HG03565 (cell line): ENCODE data around the gene ZNF554.

Experiments used
- ATAC-seq: cut with Tn5 transposase; IDR thresholded peaks from one replicate; pipeline ENCODE4 v1.9.1; 2021; ENCODE audit warnings: mild to moderate bottlenecking, moderate library complexity; ENCODE audit not compliant: unreplicated experiment

Gene ZNF554

DNA sequence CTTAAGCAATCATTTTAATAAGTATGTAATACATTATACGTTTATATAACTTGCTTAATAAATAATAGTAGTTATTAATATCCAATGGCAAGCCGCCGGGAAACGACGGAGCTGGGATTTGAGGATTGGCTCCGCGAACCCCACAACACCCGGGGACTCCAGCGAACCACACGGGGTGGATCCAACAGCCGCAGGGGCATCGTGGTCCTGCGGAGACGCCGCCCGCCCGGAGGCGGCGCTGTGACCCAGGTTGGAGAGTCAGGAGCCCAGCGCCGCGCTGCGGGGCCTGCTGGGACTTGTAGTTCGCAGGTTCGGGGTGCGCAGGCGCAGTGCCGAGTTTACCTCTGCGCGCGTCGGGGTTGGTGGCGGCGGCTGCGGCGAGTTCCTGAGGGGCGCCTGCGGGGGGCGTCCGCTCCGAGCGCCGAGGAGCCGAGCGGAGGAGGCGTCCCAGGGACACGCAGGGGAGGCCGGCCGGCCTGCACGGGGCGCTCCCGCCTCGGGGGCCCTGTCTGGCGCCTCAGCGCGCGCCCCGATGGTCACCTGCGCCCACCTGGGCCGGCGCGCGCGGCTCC, at the start of gene ZNF554:
ZNF554 (plus strand) TSS at position 329 of the 572 bp plus-strand sequence; CDS start at position 533, 204 bp downstream.
- peak; percentile 92 for ATAC-seq

DNA sequence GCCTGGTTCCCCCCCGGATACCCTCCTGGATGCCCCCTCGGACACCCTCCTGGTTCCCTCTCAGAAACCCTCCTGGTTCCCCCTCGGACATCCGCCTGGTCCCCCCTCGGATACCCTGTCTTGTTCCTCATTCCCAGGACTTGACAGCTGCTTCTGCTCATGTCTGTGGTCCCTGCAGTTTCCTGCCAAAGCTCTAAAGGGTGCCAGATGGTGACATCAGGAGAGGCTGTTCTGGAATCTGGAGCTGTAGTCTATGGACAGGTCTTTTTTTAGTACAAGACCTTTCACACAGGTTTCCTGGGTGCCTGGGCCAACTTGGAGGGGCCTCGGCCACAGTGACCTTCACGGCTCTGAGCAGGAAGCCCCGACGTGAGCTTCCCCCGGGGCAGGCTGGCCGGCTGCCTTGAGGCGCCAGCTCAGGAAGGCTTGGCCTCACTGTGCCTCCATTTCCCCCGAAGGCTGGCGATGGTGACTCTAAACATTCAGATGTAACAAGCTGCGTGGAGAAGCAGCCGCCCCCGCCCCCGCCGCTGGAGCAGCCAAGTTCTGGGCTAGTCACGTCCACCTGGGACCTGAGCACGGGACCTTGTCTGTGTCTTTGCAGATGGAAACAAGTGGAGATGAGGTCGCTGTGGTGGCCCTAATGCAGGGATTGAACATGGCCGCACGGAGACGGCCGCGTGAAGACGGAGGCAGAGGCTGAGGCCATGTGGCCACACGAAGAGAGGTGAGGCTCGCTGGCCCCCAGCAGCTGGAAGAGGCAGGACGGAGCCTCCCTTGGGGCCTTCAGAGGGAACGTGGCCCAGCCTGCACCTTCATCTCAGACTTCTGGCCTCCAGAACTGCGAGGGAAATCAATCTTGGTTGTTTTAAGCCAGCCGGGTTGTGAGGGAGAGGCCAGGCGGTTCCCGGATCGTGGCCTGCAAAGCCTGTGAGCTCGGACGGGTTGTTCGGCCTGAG, 49.3 kb upstream of the ZNF554 start:
- ATAC-seq: no peak

DNA sequence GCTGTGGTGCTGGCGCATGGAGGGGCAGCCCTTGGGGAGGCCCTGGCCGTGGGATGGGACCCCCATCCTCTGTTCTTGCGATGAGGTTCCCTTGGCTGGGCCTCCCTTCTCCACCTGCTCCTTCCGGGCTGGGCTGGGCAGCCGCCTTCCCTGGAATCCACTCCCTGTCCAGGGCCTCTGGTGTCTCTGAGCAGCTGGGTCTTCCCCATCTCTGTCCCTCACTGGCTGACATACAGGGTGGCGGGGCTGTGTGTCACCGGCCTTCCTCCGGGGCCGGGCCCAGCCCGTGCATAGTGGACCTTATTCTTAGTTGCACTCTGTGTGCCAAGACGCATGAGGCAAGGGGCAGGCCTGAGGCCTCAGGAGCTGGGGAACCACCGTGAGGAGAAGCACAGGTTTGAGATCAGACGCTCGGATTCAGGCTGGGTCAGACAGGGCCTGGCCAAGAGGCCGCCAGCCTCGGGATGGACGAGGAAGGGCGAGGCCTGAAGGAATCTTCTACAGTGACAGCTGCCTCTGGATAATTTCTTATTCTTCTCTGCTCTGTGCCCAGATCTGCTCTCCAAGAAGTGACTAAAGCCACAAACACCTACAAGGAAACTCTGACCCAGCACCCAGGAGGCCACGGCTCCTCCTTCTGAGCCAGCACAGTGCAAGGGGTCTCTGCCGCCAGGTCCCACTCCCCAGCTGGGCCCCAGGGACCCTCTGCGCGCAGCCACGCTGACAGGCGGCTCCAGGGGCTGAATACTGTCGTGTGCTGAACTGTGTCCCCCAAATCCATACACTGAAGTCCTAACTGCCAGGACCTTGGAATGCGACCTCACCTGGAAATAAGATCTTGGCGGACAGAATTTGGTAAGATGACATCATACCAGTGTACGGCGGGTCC, 47.6 kb upstream of the ZNF554 start:
- no peak for ATAC-seq

DNA sequence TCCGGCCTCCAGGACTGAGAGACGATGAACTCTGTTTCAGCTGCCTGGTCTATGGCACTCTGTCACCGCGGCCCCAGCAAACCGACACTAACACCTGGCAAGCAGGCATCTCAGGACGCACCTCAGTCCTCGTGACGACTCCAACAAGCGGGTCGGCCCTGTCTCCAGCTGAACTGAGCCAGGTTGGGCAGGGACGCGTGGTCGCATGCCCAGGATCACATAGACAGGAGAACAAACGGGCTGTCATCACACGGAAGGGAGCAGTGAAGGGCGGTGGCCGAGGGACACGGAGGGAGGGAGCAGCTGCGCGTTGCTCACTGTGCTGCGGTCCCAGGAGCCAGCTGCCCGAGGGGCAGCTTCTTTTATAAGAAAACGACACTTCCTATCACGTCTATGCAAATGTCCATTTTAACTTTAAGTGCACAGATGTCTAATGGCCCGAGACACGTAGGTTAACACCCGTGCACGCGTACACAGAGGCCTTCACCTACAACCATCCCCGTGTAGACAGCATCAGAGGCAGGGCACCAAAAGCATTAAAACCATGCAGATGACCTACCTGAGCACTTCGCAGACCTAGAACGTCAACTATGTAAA, 45.5 kb upstream of the ZNF554 start:
- ATAC-seq: no peak

DNA sequence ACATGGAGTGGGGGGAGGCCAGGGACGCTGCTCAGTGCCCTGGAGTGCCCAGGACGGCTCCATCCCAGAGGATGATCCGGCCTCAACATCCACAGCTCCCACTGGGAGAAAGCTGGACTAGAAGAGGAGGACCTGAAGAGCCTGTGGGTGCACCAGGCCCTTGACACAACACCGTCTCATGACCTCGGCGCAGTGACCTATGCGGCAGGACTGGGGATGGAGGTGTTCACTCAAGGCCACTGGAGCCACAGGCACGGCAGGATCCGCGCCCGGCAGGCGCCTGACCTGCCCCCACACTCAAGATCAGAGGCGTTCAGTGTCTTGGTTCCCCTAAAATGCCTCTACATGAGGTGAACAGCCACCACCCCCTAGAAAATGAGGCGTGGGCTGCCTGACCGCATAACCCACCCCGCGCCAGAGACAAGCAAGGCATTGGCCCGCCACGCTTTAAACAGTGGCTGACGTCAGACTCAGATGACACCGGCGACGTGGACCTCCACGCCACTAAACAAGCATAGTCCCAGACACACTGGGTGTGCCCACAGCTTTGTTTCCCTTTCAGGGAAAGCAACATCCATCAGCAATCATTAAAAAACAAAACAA, 44.6 kb upstream of the ZNF554 start:
- no peak for ATAC-seq

DNA sequence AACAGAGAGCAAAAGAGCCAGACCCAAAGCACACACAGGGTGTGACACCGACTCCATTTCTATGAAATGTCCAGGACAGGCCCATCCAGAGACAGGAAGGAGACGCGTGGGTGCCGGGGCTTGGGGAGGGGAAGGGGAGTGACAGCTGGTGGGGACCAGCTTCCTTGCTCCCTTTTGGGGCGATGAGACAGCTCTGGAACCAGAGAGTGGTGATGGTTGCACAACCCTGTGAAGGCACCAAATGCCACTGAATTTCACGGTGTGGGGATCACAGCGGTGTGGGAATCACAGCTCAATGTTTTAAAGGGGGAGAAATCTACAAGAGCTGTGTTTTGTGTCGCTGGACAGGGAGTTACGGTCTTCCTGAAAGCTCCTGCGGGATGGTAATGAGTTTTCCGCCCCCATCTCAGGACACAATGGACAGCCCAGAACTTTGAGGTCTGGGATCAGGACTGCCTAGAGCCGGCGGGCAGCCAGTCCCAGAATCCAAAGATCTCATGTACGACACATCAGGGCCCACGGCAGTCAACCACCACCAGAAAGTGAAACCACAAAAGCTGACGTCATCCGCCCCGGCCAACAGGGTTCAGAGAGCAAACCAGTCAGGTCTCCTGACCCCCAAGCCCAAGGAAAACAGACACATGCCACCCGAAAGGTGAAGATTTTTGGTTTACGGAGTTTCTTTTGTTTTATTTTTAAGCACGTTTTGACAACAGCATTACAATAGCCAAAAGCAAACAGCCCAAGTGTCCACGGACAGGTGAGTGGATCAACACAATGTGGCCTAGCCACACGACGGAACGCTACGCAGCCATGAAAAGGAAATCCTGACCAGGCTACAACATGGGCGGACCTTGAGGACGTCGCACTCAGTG, 43.9 kb upstream of the ZNF554 start:
- ATAC-seq: no peak

DNA sequence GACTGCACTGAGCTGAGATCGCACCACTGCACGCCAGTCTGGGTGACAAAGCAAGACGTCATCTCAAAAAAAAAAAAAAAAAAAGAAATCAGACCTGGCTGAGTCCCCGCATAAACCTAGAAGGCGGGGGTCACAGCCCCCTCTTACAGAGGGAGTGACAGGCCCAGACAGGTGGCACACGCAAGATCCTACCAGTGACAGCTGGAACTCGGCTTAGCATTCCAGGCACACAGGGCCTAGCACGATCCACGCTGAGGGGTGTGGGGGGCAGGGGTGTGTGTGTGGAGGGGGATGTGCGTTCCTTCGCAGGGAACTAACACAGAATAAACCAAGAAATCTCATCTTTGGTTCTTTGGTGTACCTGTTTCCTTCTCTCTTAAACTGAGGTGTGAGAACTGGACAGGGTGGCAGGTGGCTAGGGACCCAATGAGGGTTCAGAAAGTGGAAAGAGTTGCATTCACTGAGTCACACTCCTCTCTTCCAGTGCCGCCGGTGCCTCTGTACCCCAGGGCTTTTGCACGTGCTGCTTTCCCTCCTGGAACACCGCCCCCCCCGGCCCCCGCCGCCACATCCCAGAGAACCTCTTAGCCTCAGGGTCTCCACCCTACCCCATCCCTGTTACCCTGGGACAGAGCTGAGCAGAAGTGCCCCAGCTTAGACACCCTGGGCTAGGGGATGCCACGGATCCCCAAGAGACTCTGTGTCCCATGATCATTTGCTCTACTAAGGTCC, 41.5 kb upstream of the ZNF554 start:
- ATAC-seq: no peak

DNA sequence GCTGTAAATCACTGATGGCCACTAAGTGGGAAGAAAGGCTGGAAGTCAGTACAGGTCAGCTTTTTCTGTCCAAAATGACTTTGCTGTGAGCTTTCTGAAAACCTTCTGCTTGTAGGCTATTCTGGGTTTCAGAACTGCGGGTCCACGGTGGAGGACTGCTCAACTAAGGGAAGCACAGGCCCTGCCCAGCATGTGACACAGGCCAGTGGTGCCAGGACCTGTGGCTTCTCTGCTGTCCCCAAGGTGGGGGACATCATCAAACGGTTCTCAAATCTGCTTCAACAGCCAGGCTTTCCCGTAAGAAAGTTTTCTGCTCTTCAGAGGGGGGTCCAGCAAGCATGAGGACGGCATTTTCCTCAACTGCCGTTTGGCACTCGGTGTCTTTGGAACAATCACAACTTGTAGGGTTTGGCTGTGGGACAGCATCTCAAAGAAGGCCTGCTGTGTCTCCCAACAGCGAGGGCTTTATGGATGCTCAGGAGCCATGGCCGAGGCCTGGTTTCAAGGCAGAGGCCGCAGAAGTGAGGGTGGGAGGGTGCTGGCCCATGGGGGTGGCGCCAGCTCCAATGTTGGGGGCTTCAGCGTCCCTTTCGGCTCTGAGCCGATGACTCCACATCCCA, 40.4 kb upstream of the ZNF554 start:
- no peak for ATAC-seq

DNA sequence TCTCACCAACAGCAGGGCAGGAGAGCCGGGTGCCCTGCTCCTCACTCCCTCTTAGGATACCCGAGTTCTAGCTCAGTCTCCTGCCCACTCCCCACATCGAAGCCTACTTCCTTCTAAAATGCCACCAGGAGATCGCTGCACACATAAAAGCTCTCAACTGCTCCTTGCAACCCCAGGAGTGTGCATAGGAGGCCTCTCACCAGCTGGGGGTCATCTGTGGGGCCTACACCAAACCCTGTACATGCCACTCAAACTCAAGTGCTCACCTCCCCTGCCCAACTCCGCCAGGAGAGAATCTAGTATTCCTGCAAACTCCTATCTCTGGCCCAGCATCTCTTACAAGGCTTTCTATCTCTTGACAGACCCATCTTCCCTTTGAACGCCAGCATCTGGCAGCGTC, 39.4 kb upstream of the ZNF554 start:
- ATAC-seq: no peak

DNA sequence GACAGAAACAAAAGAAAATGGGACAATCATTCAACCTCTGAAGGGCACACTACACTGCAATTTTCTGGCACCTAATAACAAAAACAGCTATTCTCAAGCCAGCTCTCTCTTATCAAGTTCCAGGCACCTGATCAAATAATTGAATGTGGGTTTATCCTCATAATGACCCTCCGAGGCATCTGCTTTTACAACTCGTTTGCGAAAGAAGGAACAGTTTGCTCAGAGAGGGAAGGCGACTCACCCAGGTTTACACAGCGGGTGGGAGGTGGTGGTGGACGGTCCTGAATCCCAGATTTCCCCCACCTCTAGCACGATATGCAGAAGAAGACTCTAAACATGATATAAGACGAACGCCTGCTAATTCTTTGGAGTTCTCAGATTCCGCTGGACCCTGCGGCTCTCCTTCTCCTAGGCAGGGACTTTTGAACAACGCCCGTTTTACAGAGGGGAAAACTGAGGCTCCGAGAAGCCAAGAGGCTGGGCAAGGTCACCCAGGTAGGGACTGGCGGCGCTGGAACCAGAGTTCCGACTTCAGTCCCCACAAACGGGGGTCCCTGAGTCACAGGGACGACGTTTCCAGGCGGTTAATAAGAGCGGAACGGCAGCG, 37.2 kb upstream of the ZNF554 start:
- no peak for ATAC-seq

DNA sequence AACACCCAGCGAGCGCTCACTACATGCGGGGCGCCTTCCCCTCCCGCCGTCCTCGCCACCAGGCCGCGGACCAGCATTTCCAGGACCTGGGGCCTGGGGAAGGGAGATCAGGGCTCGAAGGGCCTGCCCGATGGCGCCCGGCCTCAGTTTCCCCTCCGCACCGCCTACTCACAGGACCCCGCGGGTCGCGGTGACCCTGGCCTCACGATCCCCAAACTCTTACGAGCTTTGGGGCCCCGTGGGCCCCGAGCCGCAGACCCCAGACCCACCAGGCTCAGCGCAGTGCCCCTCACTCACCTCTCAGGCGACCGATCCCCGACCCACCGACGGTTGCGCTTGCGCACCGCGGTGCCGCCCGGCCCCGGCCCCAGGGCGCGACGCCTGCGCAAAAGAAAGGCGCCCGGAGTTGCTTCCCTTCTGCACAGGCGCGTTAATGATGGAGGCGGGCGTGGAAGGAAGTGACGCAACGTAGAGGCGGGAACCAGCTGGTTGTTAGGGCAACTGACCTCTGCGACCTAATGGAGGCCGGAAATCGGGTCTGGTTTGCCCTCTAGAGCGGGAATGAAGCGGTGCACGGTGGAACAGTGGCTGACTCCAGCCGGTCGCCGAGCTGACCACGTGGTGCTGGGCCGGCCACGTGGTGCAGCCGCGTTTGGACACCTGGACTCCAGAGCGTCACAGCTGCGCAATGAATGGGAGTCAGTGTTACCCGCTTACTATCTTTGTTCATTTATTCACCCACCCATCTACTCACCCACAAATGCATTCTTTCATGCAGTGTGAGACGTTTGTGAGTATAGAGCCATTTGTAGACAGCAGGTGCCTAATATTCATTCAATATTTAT, 36.5 kb upstream of the ZNF554 start, which contains the start of gene SGTA:
SGTA (minus strand) TSS at position 338 of the 845 bp plus-strand sequence. CDS start 14,205 bp downstream, outside the sequence.
- peak; percentile 61 for ATAC-seq

DNA sequence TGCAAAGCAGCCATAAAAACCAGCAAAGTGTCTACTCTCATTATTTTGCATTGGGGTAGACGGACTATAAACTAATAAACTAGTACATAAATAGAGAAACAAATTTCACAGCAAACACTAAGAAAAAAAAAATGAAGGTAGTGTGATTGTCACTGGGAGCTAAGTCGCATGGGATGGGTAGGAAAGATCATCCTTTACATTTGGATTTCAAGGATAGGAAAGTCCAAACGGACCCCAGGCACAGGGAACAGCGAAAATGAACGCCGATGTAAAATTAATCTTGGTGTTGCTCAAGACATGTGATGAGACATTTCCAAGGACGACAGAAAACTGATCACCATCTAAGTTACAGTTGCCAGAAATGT, 35.9 kb upstream of the ZNF554 start:
- ATAC-seq: no peak

DNA sequence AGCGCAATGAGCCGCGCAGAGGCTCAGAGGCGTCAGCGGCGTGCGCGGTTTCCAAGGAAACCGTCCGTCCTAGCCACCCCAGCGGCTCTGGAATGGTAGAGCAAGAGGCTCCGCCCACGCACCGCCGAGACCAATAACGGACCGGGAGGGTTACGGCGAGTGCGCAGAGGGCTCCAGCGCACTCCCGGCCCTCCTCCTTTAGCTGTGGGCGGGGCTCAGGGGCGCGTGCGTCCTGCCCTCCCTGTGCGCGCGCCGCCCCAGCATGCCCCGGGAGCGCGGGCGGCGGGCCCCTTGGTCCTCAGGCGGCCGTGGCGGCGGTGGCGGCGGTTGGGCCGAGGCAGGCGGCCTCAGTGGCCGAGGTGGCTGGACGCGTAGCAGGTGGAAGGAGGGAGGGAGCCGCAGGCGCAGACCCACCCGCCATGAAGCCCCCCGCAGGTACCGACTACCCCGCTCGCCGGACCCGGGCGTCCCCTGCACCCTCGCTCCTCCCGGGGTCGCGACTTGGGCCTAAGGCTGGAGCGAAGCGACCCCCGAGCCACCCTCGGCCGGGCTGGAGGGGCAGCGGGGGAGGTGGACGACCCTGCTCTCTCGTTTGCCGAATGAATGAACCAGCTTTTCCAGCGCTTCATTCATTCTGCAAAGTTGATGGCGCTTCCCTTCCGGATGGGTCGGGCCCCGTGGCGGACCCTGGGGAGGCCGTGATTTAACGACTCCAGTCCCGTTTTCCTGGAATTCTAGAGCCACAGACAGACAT, 34.2 kb upstream of the ZNF554 start, which contains the start of gene THOP1:
THOP1 (plus strand) TSS at position 260 of the 754 bp plus-strand sequence; CDS start at position 420, 160 bp downstream.
- ATAC-seq: peak; percentile 53

DNA sequence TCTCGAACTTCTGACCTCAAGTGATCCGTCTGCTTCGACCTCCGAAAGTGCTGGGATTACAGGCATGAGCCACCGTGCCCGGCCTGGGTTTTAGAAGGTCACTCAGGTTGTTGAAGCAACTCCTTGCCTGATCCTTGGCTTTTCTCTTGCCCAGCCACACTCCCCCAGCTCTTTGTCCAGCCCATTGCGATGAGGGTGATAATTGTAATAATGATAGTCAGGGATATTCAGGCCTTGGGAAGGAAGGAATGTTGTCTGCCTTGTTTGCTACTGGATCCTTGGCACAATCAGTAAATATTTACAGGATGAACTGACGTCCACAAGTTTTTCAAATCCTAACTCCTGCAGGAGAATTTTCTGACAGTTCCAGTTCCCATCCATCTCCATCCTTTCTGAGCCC, 32.6 kb upstream of the ZNF554 start:
- ATAC-seq: no peak

DNA sequence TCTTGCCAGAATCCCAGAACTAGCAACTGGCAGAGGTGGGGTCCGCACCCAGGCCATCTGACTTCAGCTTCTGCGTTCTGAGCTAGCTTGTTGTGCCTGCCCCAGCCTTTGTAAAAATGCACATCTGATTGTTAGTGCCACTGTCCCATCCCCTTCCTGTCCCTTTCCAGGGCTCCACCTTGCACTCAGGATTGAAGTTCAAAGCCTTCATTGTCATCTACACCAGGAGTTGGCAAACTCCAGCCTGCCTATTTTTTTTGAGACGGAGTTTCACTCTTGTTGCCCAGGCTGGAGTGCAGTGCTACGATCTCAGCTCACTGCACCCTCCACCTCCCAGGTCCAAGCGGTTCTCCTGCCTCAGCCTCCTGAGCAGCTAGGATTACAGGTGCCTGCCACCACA, 31.4 kb upstream of the ZNF554 start:
- no peak for ATAC-seq

DNA sequence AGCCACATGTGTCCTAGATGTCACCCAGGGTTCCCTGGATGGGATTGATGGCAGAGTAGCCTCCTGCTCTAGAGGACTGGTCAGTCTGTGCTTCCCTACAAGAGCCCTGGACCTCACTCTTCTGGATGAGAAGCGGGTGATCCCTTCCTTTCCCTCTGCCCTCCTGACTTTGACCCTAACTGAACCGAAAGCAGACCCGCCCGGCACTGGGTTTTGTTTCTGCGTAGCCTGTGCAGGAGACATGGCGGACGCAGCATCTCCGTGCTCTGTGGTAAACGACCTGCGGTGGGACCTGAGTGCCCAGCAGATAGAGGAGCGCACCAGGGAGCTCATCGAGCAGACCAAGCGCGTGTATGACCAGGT, 29.5 kb upstream of the ZNF554 start:
- no peak for ATAC-seq
